WTC11 (cell line): ENCODE results near the gene DDX4.

ENCODE experiments used
- TF ChIP-seq, protein P1 (sequence below): fragments of 200-600 bp; IDR thresholded peaks from 2 replicates; pipeline ENCODE4 v1.8.0; 2022; ENCODE audit warnings: antibody characterized with exemption
- TF ChIP-seq, protein P2 (sequence below): sonication (generic); formaldehyde crosslinking; IDR thresholded peaks from 2 replicates; pipeline ENCODE4 v1.8.1; 2023; ENCODE audit warnings: mild to moderate bottlenecking, missing genetic modification reagents, moderate library complexity
- TF ChIP-seq, protein P3 (sequence below): sonication (generic); formaldehyde crosslinking; IDR thresholded peaks from 2 replicates; pipeline ENCODE4 v1.8.1; 2023; ENCODE audit warnings: mild to moderate bottlenecking, missing genetic modification reagents, borderline replicate concordance

DNA sequence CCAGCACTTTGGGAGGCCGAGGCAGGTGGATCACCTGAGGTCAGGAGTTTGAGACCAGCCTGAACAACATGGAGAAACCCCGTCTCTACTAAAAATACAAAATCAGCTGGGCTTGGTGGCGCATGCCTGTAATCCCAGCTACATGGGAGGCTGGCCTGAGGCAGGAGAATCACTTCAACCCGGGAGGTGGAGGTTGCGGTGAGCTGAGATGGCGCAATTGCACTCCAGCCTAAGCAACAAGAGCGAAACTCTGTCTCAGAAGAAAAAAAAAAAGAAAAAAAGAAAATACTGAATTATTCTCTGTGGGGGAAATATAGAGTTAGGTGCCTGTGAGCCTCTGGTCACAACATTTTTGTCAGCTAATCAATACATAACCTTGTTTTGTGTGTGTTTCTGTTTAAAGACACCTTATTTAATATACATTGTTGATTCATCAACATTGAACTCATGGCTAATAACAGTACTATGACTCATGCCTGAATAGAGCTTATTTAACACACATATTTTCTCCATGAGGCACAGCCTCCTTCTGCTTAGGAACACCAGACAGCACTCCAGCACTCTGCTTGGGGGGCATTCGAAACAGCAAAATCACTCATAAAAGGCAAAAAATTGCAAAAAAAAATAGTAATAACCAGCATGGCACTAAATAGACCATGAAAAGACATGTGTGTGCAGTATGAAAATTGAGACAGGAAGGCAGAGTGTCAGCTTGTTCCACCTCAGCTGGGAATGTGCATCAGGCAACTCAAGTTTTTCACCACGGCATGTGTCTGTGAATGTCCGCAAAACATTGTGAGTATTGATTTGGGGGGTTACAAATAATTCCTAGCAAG, 113.2 kb downstream of the DDX4 start, which contains the start of gene IL31RA:
- TF ChIP-seq, protein P1, sequence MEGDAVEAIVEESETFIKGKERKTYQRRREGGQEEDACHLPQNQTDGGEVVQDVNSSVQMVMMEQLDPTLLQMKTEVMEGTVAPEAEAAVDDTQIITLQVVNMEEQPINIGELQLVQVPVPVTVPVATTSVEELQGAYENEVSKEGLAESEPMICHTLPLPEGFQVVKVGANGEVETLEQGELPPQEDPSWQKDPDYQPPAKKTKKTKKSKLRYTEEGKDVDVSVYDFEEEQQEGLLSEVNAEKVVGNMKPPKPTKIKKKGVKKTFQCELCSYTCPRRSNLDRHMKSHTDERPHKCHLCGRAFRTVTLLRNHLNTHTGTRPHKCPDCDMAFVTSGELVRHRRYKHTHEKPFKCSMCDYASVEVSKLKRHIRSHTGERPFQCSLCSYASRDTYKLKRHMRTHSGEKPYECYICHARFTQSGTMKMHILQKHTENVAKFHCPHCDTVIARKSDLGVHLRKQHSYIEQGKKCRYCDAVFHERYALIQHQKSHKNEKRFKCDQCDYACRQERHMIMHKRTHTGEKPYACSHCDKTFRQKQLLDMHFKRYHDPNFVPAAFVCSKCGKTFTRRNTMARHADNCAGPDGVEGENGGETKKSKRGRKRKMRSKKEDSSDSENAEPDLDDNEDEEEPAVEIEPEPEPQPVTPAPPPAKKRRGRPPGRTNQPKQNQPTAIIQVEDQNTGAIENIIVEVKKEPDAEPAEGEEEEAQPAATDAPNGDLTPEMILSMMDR, result no peak
- TF ChIP-seq, protein P2, sequence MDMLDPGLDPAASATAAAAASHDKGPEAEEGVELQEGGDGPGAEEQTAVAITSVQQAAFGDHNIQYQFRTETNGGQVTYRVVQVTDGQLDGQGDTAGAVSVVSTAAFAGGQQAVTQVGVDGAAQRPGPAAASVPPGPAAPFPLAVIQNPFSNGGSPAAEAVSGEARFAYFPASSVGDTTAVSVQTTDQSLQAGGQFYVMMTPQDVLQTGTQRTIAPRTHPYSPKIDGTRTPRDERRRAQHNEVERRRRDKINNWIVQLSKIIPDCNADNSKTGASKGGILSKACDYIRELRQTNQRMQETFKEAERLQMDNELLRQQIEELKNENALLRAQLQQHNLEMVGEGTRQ (CRISPR knock-in tag), result no peak
- TF ChIP-seq, protein P3, sequence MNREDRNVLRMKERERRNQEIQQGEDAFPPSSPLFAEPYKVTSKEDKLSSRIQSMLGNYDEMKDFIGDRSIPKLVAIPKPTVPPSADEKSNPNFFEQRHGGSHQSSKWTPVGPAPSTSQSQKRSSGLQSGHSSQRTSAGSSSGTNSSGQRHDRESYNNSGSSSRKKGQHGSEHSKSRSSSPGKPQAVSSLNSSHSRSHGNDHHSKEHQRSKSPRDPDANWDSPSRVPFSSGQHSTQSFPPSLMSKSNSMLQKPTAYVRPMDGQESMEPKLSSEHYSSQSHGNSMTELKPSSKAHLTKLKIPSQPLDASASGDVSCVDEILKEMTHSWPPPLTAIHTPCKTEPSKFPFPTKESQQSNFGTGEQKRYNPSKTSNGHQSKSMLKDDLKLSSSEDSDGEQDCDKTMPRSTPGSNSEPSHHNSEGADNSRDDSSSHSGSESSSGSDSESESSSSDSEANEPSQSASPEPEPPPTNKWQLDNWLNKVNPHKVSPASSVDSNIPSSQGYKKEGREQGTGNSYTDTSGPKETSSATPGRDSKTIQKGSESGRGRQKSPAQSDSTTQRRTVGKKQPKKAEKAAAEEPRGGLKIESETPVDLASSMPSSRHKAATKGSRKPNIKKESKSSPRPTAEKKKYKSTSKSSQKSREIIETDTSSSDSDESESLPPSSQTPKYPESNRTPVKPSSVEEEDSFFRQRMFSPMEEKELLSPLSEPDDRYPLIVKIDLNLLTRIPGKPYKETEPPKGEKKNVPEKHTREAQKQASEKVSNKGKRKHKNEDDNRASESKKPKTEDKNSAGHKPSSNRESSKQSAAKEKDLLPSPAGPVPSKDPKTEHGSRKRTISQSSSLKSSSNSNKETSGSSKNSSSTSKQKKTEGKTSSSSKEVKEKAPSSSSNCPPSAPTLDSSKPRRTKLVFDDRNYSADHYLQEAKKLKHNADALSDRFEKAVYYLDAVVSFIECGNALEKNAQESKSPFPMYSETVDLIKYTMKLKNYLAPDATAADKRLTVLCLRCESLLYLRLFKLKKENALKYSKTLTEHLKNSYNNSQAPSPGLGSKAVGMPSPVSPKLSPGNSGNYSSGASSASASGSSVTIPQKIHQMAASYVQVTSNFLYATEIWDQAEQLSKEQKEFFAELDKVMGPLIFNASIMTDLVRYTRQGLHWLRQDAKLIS, result no peak
